Endothelial cell of umbilical vein (primary cell): ENCODE measurements around the gene PRDM12.

ENCODE experiments used
- CTCF ChIP-seq, 2 donors: IDR thresholded peaks; 1 replicate in 1 of 2; 2 replicates in 1 of 2; pipeline ENCODE4 v1.5.1; 2011; ENCODE audit warnings: low read length in 2 of 2, mild to moderate bottlenecking in 2 of 2, moderate library complexity in 2 of 2, control low read depth in 1 of 2, inconsistent platforms in 1 of 2, low read depth in 1 of 2; ENCODE audit not compliant: insufficient read depth in 1 of 2; ENCODE audit errors: extremely low read depth in 1 of 2
- EZH2 ChIP-seq: IDR thresholded peaks from 2 replicates; pipeline ENCODE4 v1.6.1; 2012; ENCODE audit warnings: borderline replicate concordance, low read depth, mild to moderate bottlenecking, moderate library complexity, low read length, inconsistent platforms; ENCODE audit not compliant: severe bottlenecking
- FOS ChIP-seq: IDR thresholded peaks from 2 replicates; pipeline ENCODE4 v1.6.1; 2011; ENCODE audit warnings: mild to moderate bottlenecking, low read length, moderate library complexity, borderline replicate concordance; ENCODE audit not compliant: insufficient read depth
- POLR2A ChIP-seq: IDR thresholded peaks from 2 replicates; pipeline ENCODE4 v1.6.1; 2012; ENCODE audit warnings: low read depth, mild to moderate bottlenecking, control low read depth, low read length
- POLR2AphosphoS5 ChIP-seq: IDR thresholded peaks from 2 replicates; pipeline ENCODE4 v1.6.1; 2012; ENCODE audit warnings: low read depth, mild to moderate bottlenecking, control low read depth, low read length, moderate library complexity; ENCODE audit not compliant: insufficient read depth

- TF ChIP-seq CTCF (IDR thresholded peaks at IDR 0.05; ENCODE audit: extremely low read depth in 1 of 2, insufficient read depth in 1 of 2, low read depth in 1 of 2, low read length in 2 of 2) (peak; percentile 97 to 99), FOS (no peak), EZH2 (no peak), POLR2AphosphoS5 (no peak), POLR2A (no peak)
Observed at GRCh38 chr9:130701059-130702022, 36.9 kb downstream of the PRDM12 start.
